ENCODE data around the gene SMIM10L2A.
"Not testable (repeated sequence)": the region's sequence is repeated elsewhere in the genome, so short reads cannot be mapped to it uniquely, and the experiment has no call there.

Gene SMIM10L2A

GRCh38 chrX:135423173-135423864, 1.6 kb downstream of the SMIM10L2A start:
- not testable (repeated sequence) for DNase-seq

- DNase-seq, result no peak
Measured at GRCh38 chrX:135424469-135424868, 2.7 kb downstream of the SMIM10L2A start.

- no peak for DNase-seq
Measured at GRCh38 chrX:135425026-135425965, 3.6 kb downstream of the SMIM10L2A start.

GRCh38 chrX:135429429-135429828, 7.7 kb downstream of the SMIM10L2A start:
- no peak for DNase-seq

- DNase-seq, result no peak
Measured at GRCh38 chrX:135431886-135432285, 10.1 kb downstream of the SMIM10L2A start.

GRCh38 chrX:135432453-135432852, 10.7 kb downstream of the SMIM10L2A start:
- no peak for DNase-seq

GRCh38 chrX:135432881-135433521, 11.3 kb downstream of the SMIM10L2A start:
- no peak for DNase-seq

- DNase-seq, result no peak
Measured at GRCh38 chrX:135433531-135434257, 11.9 kb downstream of the SMIM10L2A start.

GRCh38 chrX:135434258-135435138, 12.8 kb downstream of the SMIM10L2A start:
- DNase-seq, result no peak

GRCh38 chrX:135435139-135435922, 13.6 kb downstream of the SMIM10L2A start:
- no peak for DNase-seq

- no peak for DNase-seq
Measured at GRCh38 chrX:135435933-135436332, 14.2 kb downstream of the SMIM10L2A start.

GRCh38 chrX:135436456-135436855, 14.7 kb downstream of the SMIM10L2A start:
- no peak for DNase-seq

- no peak for DNase-seq
Measured at GRCh38 chrX:135436966-135437866, 15.5 kb downstream of the SMIM10L2A start.

- DNase-seq, result no peak
Measured at GRCh38 chrX:135437867-135438733, 16.4 kb downstream of the SMIM10L2A start.

GRCh38 chrX:135438734-135439043, 16.9 kb downstream of the SMIM10L2A start:
- no peak for DNase-seq

GRCh38 chrX:135449637-135450550, 28.1 kb downstream of the SMIM10L2A start:
- DNase-seq, result no peak

- DNase-seq, result no peak
Measured at GRCh38 chrX:135453381-135453780, 31.6 kb downstream of the SMIM10L2A start.

GRCh38 chrX:135454816-135455215, 33.1 kb downstream of the SMIM10L2A start:
- no peak for DNase-seq
